ENCODE results near the gene ZNF92.

GRCh38 chr7:65387891-65388290, 14.2 kb downstream of the ZNF92 start:
- no peak for TF ChIP-seq POLR2AphosphoS5 (IDR thresholded peaks at IDR 0.05; ENCODE audit: low read depth, low read length)
- no peak for TF ChIP-seq POLR2A (IDR thresholded peaks at IDR 0.05; ENCODE audit: low read depth, low read length)
- TF ChIP-seq TAF1 (IDR thresholded peaks at IDR 0.05; ENCODE audit: borderline replicate concordance, low read depth, low read length): no peak
